ENCODE results near the gene HSCB.
"Not testable (repeated sequence)": the region's sequence is repeated elsewhere in the genome, so short reads cannot be mapped to it uniquely, and the experiment has no call there.

The HSCB gene

GRCh38 chr22:28792491-28793383, 50.9 kb downstream of the HSCB start:
- no peak for DNase-seq

GRCh38 chr22:28793976-28794584, 52.2 kb downstream of the HSCB start:
- DNase-seq: no peak

GRCh38 chr22:28795071-28795693, 53.3 kb downstream of the HSCB start:
- no peak for DNase-seq

GRCh38 chr22:28795932-28796856, 54.4 kb downstream of the HSCB start:
- DNase-seq: no peak

DNA sequence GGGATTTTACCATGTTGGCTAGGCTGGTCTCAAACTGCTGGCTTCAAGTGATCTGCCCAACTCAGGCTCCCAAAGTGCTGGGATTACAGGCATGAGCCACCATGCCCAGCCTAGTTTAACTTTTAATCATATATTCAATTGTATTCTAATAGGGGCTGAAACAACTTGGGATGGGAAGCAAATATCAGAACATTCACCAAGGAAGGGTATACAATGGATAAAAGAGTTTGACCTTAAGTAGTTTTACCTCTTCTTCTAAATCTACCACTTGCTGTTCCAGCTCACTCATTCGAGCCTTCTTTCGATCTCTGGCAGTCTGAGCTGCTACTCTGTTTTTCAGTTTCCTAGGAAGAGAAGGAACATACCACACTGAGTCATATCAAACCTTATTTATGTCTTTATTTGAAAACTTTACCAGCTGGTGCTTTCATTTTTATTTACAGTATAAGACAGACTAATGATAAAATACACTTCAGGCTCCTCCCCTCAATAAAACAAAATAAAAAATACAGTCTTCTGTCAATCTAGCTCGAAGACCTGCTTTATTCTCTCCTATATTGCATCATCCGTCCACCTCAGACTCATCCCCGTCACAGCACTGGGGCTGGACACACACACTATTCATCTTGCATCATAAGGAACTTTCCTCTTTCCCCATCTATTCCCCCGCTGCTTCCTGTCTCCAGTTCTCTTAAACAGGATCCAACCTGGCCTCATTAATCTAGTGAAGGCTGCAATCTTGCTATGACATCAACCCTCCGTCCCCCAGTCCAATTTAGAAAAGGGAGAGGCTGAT, 57.2 kb downstream of the HSCB start:
- no peak for DNase-seq

- DNase-seq: no peak
These were observed 57.9 kb downstream of the HSCB start for GRCh38 chr22:28799606-28800307.

- DNase-seq: no peak
These were observed 58.6 kb downstream of the HSCB start, which contains the start of gene XBP1 for GRCh38 chr22:28800308-28801041. TSS of gene XBP1 (minus strand) at chr22:28800569.

DNA sequence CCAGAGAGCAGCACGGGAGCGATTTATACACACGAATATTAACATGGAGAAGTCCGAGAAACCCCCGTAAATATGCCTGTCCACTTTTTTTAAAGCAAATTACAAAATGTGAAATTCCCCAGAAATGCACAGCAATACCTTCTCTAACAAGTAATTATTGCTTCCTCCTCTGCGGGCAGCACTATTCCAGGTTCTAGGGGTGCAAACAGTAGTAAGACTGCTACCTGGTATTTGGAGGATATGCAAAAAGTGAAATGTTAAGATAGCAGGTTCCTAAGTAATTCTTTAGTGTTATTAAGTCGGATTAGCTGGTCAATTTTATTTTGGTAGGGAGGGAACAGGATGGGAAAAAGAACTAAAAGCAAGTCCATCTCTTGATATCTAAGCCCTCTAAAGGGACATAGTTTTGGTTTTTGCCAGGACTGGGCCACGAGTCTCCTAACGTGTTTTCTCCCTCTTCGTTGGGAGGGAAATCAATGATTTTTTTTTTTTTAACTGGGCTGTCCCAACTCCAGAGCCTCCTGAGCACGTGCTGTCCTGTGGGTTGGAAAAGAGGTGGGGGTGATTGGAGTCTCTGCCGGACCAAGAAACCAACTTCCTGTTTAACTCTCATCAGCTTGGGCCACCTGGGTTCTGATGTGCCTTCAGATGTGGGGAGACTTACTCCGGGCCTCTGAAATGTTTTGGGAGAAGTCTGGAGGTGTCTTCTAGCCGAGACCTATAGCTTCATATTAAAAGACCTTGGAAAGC, 60.2 kb downstream of the HSCB start:
- DNase-seq: no peak

DNA sequence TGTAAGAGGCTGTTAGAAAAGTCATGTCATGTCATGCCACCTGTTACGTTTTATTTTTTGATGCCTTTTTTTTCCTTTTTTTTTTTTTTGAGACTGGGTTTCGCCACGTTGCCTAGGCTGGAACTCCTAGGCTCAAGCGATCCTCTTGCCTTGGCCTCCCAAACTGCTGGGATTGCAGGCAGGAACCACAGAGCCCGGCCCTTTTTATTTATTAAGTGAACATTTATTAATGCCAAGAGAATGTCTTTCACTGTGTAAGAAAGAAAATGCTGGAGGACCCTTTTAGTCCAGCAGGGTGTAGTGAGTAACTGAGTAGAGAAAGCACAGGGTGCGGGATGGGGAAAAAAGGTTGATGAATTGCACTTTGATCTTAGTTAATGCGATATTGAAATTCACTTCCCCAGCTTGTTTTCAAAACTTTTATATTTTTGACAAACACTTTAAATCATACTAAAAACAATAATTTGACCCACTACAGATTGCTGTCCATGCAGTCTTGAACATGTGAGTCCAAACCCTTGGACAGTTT, 60.8 kb downstream of the HSCB start:
- no peak for DNase-seq

DNA sequence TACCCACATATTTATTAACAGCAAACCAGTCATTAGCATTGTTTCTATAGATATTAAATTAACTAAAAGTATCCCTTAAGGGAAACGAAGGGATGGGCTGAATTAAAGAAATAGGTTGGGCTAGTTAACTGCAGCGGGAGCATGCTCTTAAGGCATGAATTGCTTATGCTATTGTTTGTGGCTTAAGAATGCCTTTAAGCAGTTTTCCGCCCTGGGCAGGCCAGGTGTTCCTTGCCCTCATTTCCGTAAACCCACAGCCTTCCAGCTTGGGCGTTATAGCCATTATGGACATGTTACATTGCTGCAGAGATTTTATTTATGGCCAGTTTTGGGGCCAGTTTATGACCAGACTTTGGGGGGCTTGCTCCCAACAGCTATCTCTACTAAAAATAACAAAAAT, 63.6 kb downstream of the HSCB start:
- DNase-seq: not testable (repeated sequence)

Measured in NCI-H1417 treated with DMSO at 0.1 percent for 48 hours (cell line).